SKM-1 (cell line): Measurements from ENCODE around the gene AKR1C4.

ENCODE experiments used
- DNase-seq: peaks from one replicate; lab custom pipeline; 2025; ENCODE audit not compliant: unreplicated experiment; lab: John Stamatoyannopoulos, UW

The AKR1C4 gene

GRCh38 chr10:5265139-5265538 lies 68.5 kb downstream of the AKR1C4 start:
- DNase-seq = no peak

GRCh38 chr10:5266351-5266750 lies 69.7 kb downstream of the AKR1C4 start:
- DNase-seq = no peak

- no peak for DNase-seq
Measured at GRCh38 chr10:5266804-5267203, 70.2 kb downstream of the AKR1C4 start.

GRCh38 chr10:5268234-5268633 lies 71.6 kb downstream of the AKR1C4 start:
- DNase-seq = no peak
